Measurements from ENCODE around the gene HPGD. TPM values are rescaled to one million over a fixed set of nuclear protein-coding genes. Genes with fewer than 3 reads are reported as not detected.

The HPGD gene
- total RNA-seq, 1 experiment from 2014 or later, result not detected

GRCh38 chr4:174460684-174461083 lies 61.6 kb downstream of the HPGD start:
- no peak overlapping the region for H3K4me3 ChIP-seq (ENCODE audit: low read length)
- H3K9ac ChIP-seq (ENCODE audit: low read length), result no peak overlapping the region
- H4K20me1 ChIP-seq (ENCODE audit: insufficient read depth, low read depth, low read length), result no peaks in the 10 kb centered on the region
- no peak overlapping the region for H3K4me2 ChIP-seq (ENCODE audit: low read depth, low read length, poor library complexity, severe bottlenecking)
- H3K27me3 ChIP-seq (ENCODE audit: low read length), result no peaks in the 10 kb centered on the region
- H3K27ac ChIP-seq (ENCODE audit: low read length), result no peak overlapping the region
- H3K4me1 ChIP-seq (ENCODE audit: low read length), result no peaks in the 10 kb centered on the region
- H2AFZ ChIP-seq (ENCODE audit: low read length), result no peak overlapping the region
- H3K79me2 ChIP-seq (ENCODE audit: low read length), result no peaks in the 10 kb centered on the region
- no peaks in the 10 kb centered on the region for H3K9me2 ChIP-seq (replicated peaks; ENCODE audit: insufficient read depth, low read length)
- no peaks in the 10 kb centered on the region for H3K9me3 ChIP-seq (ENCODE audit: low read length)
- DNase-seq, result no peak
- no peaks in the 10 kb centered on the region for H3K36me3 ChIP-seq (ENCODE audit: insufficient read depth, low read length)

- Histone ChIP-seq H3K9me2 (replicated peaks; ENCODE audit: insufficient read depth, low read length) (no peaks in the 10 kb centered on the region), H3K36me3 (ENCODE audit: insufficient read depth, low read length) (no peaks in the 10 kb centered on the region), H3K27ac (ENCODE audit: low read length) (no peak overlapping the region), H3K4me3 (ENCODE audit: low read length) (no peak overlapping the region), H3K27me3 (ENCODE audit: low read length) (no peaks in the 10 kb centered on the region), H3K4me1 (ENCODE audit: low read length) (no peaks in the 10 kb centered on the region), H4K20me1 (ENCODE audit: insufficient read depth, low read depth, low read length) (no peaks in the 10 kb centered on the region), H3K9me3 (ENCODE audit: low read length) (no peaks in the 10 kb centered on the region), H3K79me2 (ENCODE audit: low read length) (no peaks in the 10 kb centered on the region), H3K4me2 (ENCODE audit: low read depth, low read length, poor library complexity, severe bottlenecking) (no peak overlapping the region), H2AFZ (ENCODE audit: low read length) (no peak overlapping the region), H3K9ac (ENCODE audit: low read length) (no peak overlapping the region)
- no peak for DNase-seq
Observed at GRCh38 chr4:174457468-174457867, 64.8 kb downstream of the HPGD start.

- DNase-seq, result no peak
- no peak overlapping the region for H3K4me2 ChIP-seq (ENCODE audit: low read depth, low read length, poor library complexity, severe bottlenecking)
- no peaks in the 10 kb centered on the region for H4K20me1 ChIP-seq (ENCODE audit: insufficient read depth, low read depth, low read length)
- H3K9ac ChIP-seq (ENCODE audit: low read length), result no peak overlapping the region
- no peaks in the 10 kb centered on the region for H3K79me2 ChIP-seq (ENCODE audit: low read length)
- H3K9me3 ChIP-seq (ENCODE audit: low read length), result no peaks in the 10 kb centered on the region
- no peaks in the 10 kb centered on the region for H3K27me3 ChIP-seq (ENCODE audit: low read length)
- no peak overlapping the region for H3K4me3 ChIP-seq (ENCODE audit: low read length)
- H3K36me3 ChIP-seq (ENCODE audit: insufficient read depth, low read length), result no peaks in the 10 kb centered on the region
- H3K9me2 ChIP-seq (replicated peaks; ENCODE audit: insufficient read depth, low read length), result no peaks in the 10 kb centered on the region
- no peak overlapping the region for H2AFZ ChIP-seq (ENCODE audit: low read length)
- H3K27ac ChIP-seq (ENCODE audit: low read length), result no peak overlapping the region
- no peaks in the 10 kb centered on the region for H3K4me1 ChIP-seq (ENCODE audit: low read length)
Observed at GRCh38 chr4:174454815-174455473, 67.3 kb downstream of the HPGD start.

GRCh38 chr4:174451718-174452296 lies 70.5 kb downstream of the HPGD start:
- Histone ChIP-seq H2AFZ (ENCODE audit: low read length) (no peak overlapping the region), H3K9me2 (replicated peaks; ENCODE audit: insufficient read depth, low read length) (no peaks in the 10 kb centered on the region), H3K9ac (ENCODE audit: low read length) (no peak overlapping the region)

GRCh38 chr4:174450786-174451125 lies 71.5 kb downstream of the HPGD start:
- H3K4me1 ChIP-seq (ENCODE audit: low read length), result no peaks in the 10 kb centered on the region
- H3K27me3 ChIP-seq (ENCODE audit: low read length), result no peaks in the 10 kb centered on the region
- H3K79me2 ChIP-seq (ENCODE audit: low read length), result no peaks in the 10 kb centered on the region
- H4K20me1 ChIP-seq (ENCODE audit: insufficient read depth, low read depth, low read length), result no peaks in the 10 kb centered on the region
- no peak overlapping the region for H3K27ac ChIP-seq (ENCODE audit: low read length)
- H3K9me3 ChIP-seq (ENCODE audit: low read length), result no peaks in the 10 kb centered on the region
- no peaks in the 10 kb centered on the region for H3K9me2 ChIP-seq (replicated peaks; ENCODE audit: insufficient read depth, low read length)
- no peak overlapping the region for H2AFZ ChIP-seq (ENCODE audit: low read length)
- H3K4me3 ChIP-seq (ENCODE audit: low read length), result no peak overlapping the region
- no peak overlapping the region for H3K9ac ChIP-seq (ENCODE audit: low read length)
- H3K4me2 ChIP-seq (ENCODE audit: low read depth, low read length, poor library complexity, severe bottlenecking), result no peak overlapping the region
- H3K36me3 ChIP-seq (ENCODE audit: insufficient read depth, low read length), result no peaks in the 10 kb centered on the region
- no peak for DNase-seq

More at GRCh38 chr4:174451718-174452296, 70.5 kb downstream of the HPGD start:
- H3K4me1 ChIP-seq (ENCODE audit: low read length), result no peaks in the 10 kb centered on the region
- no peaks in the 10 kb centered on the region for H3K36me3 ChIP-seq (ENCODE audit: insufficient read depth, low read length)
- H3K4me3 ChIP-seq (ENCODE audit: low read length), result no peak overlapping the region
- no peak for DNase-seq
- no peak overlapping the region for H3K27ac ChIP-seq (ENCODE audit: low read length)
- H3K9me3 ChIP-seq (ENCODE audit: low read length), result no peaks in the 10 kb centered on the region
- no peak overlapping the region for H3K4me2 ChIP-seq (ENCODE audit: low read depth, low read length, poor library complexity, severe bottlenecking)
- H3K27me3 ChIP-seq (ENCODE audit: low read length), result no peaks in the 10 kb centered on the region
- no peaks in the 10 kb centered on the region for H4K20me1 ChIP-seq (ENCODE audit: insufficient read depth, low read depth, low read length)
- H3K79me2 ChIP-seq (ENCODE audit: low read length), result no peaks in the 10 kb centered on the region

GRCh38 chr4:174449944-174450785 lies 72.1 kb downstream of the HPGD start:
- H3K27ac ChIP-seq (ENCODE audit: low read length), result no peak overlapping the region
- H3K9ac ChIP-seq (ENCODE audit: low read length), result no peak overlapping the region
- no peaks in the 10 kb centered on the region for H3K4me1 ChIP-seq (ENCODE audit: low read length)
- H2AFZ ChIP-seq (ENCODE audit: low read length), result no peak overlapping the region
- no peak for DNase-seq
- no peak overlapping the region for H3K4me3 ChIP-seq (ENCODE audit: low read length)
- H3K79me2 ChIP-seq (ENCODE audit: low read length), result no peaks in the 10 kb centered on the region
- H3K27me3 ChIP-seq (ENCODE audit: low read length), result no peaks in the 10 kb centered on the region
- H3K9me2 ChIP-seq (replicated peaks; ENCODE audit: insufficient read depth, low read length), result no peaks in the 10 kb centered on the region
- H3K4me2 ChIP-seq (ENCODE audit: low read depth, low read length, poor library complexity, severe bottlenecking), result no peak overlapping the region
- no peaks in the 10 kb centered on the region for H3K36me3 ChIP-seq (ENCODE audit: insufficient read depth, low read length)
- no peaks in the 10 kb centered on the region for H4K20me1 ChIP-seq (ENCODE audit: insufficient read depth, low read depth, low read length)
- no peaks in the 10 kb centered on the region for H3K9me3 ChIP-seq (ENCODE audit: low read length)

GRCh38 chr4:174449152-174449551 lies 73.1 kb downstream of the HPGD start:
- H3K4me1 ChIP-seq (ENCODE audit: low read length), result no peaks in the 10 kb centered on the region
- H3K9ac ChIP-seq (ENCODE audit: low read length), result no peak overlapping the region
- DNase-seq, result no peak
- H2AFZ ChIP-seq (ENCODE audit: low read length), result no peak overlapping the region
- H3K9me3 ChIP-seq (ENCODE audit: low read length), result no peaks in the 10 kb centered on the region
- H4K20me1 ChIP-seq (ENCODE audit: insufficient read depth, low read depth, low read length), result no peaks in the 10 kb centered on the region
- H3K4me2 ChIP-seq (ENCODE audit: low read depth, low read length, poor library complexity, severe bottlenecking), result no peak overlapping the region
- H3K9me2 ChIP-seq (replicated peaks; ENCODE audit: insufficient read depth, low read length), result no peaks in the 10 kb centered on the region
- H3K79me2 ChIP-seq (ENCODE audit: low read length), result no peaks in the 10 kb centered on the region
- H3K36me3 ChIP-seq (ENCODE audit: insufficient read depth, low read length), result no peaks in the 10 kb centered on the region
- H3K27me3 ChIP-seq (ENCODE audit: low read length), result no peaks in the 10 kb centered on the region
- no peak overlapping the region for H3K4me3 ChIP-seq (ENCODE audit: low read length)
- H3K27ac ChIP-seq (ENCODE audit: low read length), result no peak overlapping the region

GRCh38 chr4:174444390-174444789 lies 77.9 kb downstream of the HPGD start:
- H3K27me3 ChIP-seq (ENCODE audit: low read length), result no peaks in the 10 kb centered on the region
- H3K9me2 ChIP-seq (replicated peaks; ENCODE audit: insufficient read depth, low read length), result no peaks in the 10 kb centered on the region
- H3K4me2 ChIP-seq (ENCODE audit: low read depth, low read length, poor library complexity, severe bottlenecking), result no peak overlapping the region
- H3K4me1 ChIP-seq (ENCODE audit: low read length), result no peaks in the 10 kb centered on the region
- no peak overlapping the region for H3K27ac ChIP-seq (ENCODE audit: low read length)
- no peaks in the 10 kb centered on the region for H3K36me3 ChIP-seq (ENCODE audit: insufficient read depth, low read length)
- no peaks in the 10 kb centered on the region for H3K79me2 ChIP-seq (ENCODE audit: low read length)
- DNase-seq, result no peak
- H3K4me3 ChIP-seq (ENCODE audit: low read length), result no peak overlapping the region
- no peak overlapping the region for H2AFZ ChIP-seq (ENCODE audit: low read length)
- H3K9me3 ChIP-seq (ENCODE audit: low read length), result no peaks in the 10 kb centered on the region
- no peaks in the 10 kb centered on the region for H4K20me1 ChIP-seq (ENCODE audit: insufficient read depth, low read depth, low read length)
- H3K9ac ChIP-seq (ENCODE audit: low read length), result no peak overlapping the region

All from Karpas-422 (cell line).